ENCODE measurements around the gene HMGCS2.

Gene HMGCS2

DNA sequence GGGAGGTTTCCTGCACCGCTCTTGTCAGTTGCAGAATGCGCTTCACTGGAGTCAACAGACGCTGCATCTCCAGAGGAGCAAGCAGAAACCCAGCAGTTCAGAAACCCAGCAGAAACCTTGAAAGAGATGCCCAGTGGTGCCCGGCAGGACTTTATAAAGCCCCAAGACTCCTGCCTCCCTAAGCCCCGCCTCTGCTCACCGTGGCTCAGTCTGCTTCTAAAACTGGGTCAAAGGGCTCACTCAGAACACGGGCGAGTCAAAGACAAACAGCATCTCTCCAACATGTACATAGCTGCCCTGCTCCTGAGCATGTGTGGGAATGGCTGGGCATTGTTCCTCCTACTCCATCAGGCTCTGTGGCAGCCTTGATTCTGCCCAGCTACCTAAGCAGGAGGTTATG is at the start of gene HMGCS2:
TSS of gene HMGCS2 (minus strand) at position 128 of the 400 bp plus-strand sequence. CDS start at position 67, 61 bp downstream.
- no peak for DNase-seq

DNA sequence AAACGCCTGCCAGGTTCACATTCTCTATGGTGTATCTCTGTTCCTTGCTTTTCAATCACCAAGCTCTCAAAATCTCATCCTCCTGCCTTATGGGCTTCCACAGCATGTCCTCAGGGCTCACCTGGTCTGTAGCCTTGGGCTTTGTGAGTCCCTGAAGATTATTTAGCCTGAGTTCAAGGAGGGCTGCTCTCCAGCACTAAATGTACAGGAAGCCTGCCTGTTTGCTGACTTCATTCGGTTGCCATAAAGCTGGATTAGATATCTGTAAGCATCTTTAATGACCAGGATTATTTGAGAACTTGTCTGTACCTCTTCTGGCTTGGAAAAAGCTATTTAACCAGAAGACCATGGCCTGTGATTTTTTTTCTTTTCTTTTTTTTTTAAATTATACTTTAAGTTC is 49.5 kb upstream of the HMGCS2 start:
- no peak for DNase-seq

DNA sequence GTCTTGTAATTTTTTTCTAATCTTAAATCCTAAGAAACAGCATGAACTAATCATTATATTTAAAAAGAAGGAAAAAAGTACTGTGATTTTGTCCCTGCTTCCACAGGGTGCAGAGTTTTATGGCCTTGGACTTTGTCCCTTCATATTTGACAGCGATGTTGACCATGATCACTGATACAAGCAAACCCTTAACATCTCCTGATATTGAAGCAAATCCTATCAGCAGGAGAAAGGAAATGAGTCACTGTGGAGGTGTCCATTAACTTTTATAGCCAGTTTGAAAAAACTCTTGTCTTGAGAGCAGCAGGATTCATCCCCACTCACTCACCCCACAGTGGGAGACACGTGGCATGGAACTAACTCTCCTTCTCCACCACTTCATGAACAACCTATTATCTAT is 47.7 kb upstream of the HMGCS2 start:
- DNase-seq = peak; percentile 26

DNA sequence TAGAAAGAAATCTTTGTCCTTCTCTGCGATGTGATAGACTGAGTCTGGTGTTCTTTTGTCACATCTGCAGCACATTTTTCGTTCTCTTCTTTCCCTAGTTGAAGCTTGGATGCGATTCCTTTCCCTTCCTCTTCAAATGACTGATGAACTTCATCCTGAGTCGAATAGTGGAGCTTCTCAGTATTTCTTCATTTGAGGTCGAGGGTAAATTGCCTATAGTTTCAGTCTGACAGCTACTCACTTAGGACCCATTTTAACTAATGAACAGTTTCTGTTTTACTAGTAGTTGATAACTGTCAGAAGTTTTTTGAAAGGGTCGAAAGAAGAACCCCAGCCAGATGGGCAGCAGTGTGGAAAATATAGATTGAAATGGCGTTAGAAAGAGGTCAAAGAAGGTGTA is 47.2 kb upstream of the HMGCS2 start:
- no peak for DNase-seq

DNA sequence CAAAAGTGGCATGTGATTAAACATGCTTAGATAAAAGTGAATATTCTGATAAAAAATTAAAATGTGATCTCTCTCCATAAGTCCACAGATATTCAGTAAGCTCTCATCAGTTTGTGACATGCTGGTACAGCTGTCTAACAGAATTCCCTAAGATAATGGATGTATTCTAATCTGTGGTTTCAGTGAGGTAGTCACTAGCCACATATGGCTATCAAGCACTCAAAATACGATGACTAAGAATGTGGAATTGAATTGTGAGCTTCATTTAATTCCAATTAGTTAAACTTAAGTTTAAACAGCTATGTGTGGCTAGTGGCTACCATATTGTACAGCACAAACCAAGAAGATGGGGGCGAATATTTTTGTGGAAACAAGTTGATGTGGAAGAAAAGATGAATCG is 46.7 kb upstream of the HMGCS2 start:
- peak; percentile 74 for DNase-seq

DNA sequence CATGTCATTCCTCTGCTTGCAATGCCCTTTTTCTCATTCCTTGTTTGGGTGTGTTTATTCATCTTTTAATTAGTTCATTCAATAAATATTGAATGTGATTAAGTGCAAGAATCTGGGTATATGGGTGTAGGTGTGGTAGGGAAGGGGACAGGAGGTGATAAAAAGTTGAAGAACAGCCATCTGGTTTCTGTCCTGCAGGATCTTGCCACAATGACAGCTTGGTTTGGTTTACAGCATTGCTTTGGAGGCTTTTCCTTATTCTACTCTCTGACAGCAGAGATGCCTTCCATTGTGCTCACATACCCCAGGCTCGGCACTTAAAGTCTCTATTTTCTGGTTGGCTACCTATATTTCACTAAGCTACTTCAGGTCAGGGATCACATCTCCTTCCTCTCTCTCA is 45.6 kb upstream of the HMGCS2 start:
- no peak for DNase-seq

DNA sequence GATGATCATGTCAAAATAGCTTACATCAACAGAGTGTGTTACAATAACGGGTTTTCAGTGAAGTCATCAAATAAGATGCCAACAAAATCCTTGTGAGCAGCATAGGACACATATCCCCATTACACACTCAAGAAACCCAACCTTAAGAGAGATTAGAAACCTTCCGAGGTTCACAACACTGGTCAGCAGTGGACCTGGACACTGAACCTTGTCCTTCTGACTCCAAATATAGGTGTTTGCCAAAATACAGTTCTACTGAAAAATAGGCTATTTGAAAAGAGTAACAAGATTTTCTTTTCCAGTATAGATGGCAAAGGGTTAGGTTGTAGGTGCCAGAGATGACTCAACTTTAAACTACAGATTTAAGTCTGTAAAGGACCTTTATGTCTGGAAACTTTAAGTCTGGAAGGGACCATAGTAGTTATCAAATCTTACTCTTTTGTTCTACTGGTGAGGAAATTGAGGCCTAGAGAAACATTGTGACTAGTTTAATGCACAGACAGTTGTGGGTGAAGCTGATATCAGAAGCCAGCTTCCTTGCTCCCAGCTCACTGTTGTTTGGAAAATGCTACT is 43.4 kb upstream of the HMGCS2 start:
- DNase-seq = no peak

DNA sequence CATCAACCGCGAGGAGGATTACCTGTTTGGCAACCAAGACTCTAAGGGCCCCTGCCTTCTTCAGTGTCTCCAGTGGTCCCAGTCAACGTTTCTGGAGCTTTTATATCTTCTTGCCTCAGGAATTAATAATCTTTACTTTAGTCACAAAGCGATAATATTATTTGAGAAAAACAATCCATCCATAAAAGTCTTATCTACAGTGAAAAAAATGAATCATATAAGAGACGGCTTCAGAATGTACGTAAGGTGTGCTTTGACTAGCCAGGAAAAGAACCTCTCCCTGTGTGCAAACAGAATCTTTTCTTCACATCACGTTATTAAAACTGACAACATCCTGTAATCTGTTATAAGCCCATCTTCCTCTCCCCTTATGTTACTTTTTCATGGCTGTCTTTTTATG is 42.7 kb upstream of the HMGCS2 start, which contains the start of gene REG4:
TSS of gene REG4 (minus strand) at position 74 of the 400 bp plus-strand sequence. CDS start 2,691 bp downstream, outside the sequence.
- no peak for DNase-seq

DNA sequence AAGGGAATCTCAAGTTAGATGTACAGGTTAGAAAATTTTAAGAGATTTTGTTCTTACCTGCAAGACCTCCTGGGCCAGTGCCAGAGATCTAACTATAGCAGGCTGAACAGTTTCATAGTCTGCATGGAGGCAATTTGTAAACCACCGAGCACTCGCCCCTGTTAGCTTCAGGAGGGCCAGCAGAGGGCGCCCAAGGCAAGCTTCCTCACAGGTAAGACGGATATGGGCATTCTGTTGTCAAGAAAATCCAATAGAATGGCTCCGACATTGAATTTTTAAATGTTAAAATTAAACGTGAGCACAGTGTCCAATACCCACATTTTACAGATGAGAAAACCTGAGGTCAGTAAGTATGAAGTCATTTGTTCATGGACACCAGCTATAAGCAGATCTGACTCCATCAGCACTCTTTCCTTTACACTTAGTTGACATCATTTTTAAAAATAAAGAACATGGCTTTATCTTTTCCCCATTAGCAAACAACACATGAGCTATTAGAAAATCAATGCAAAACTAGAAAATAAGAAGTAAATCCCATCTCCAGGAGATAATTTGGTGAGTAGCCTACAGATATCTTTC is 40.4 kb upstream of the HMGCS2 start:
- DNase-seq = peak; percentile 55

DNA sequence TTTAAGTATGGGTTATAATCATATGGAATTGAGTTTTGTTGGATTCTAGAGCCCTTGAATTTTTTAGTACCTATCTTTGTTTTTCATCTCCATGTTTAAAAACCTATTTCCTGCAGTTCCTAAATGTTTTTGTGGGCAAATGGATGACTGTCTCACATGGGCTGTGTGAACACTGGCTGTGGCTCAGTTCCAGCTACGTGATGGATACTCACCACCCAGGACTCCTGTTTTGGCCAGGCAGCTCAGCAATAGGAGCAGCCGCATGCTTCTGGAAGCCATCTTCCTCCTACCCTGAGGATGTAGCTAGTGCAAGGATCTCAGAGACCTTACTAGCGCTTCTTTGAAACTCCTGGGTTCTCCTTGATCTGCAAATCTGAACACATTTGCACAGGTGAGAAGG is 39.8 kb upstream of the HMGCS2 start:
- DNase-seq = peak; percentile 38

DNA sequence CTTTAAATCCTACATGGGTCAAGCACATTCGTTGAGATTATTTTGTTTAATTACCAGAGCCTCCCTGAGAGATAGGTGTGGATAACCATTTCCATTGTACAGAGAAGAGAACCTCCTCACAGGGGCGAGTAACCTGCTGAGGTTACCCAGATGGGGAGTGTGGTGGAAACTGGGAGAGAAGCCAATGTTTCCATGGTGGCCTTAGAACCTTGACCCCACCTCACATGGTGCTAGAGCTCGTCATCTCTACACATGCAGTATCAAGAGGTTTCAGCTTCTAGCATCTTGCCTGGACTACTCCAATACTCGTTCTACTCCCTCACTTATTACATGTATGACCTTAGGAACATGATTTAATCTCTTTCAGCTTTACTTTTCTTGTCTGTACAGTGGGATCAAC is 37.8 kb upstream of the HMGCS2 start:
- DNase-seq = no peak

DNA sequence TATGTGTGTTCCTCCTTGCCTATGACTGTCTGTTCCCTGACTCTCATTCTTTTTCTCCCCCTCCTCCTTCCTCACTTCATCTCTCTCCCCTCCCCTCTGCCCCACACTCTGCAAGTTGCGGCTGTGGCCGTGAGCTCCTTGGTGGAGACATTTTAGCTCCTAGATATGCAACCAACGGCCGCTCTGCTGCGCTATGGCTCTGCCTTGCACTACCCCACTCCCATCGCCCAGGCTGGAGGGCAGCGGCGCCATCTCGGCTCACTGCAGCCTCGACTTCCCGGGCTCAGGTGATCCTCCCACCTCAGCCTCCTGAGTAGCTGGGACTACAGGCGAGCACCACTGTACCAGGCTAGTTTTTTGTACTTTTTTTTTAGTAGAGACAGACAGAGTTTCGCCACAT is 37.0 kb upstream of the HMGCS2 start:
- DNase-seq = no peak

DNA sequence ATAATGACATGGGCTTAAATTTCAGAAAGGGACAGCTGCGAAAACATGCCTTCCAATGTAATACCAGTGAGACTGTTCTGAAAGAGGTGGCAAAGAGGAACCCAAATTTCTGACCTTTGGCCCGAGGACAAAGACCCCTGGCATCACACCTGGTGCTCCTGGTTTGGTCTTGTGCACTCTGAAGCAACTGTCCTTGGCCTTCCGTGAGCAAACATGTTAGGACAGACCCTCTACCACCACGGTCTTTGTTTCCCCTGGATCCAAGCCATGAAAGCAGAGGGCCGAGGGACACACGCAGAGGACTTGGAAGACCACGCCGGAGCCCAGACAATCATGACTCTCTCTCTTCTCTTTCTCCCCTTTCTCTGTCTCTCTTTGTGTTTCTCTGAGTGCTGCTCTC is 36.5 kb upstream of the HMGCS2 start:
- no peak for DNase-seq

DNA sequence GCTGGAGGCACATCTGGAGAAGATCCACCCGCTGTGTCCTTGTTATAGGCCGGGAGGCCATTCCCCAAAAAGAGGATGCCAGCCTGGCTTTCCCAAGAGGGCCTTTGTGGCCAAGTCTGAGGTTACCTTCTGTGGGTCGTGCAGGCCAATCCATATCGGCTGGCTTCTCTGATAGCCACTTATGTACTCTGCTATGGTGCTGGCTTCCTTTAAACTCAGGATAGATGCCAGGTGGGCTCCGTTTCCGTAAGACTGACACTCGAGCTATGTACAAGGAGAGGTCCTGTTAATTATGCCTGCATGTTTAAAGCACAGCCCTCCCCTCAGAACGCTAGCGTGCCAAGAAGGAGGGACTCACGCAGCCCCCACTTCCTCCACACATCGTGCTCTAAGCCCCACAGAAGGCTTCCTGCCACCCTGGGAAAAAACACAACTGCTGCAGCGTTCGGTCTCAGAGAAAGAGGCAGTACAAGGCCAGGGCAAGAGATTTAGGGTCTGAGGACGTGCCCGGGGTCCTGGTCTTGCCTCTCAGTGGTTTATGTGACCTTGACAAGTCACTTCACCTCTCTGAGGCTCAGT is 31.0 kb upstream of the HMGCS2 start:
- no peak for DNase-seq

DNA sequence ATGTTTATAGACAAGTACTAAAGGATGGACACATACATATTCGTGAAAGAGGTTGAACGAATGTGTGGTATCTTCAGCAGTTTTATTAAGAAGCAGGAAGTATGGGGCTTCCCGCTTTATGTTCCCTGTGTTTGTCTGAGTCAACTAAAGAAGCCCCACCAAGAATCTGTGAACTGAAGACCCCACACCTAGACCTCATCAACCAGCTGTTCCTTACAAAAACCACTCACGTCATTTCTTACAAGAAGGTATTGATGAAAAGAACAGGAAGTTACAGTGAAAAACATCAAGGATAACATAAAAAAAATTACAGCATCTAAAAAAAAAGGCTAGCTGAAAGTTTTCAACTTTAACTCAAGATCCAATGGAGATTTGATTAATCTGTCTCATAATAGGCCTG is 30.3 kb upstream of the HMGCS2 start:
- DNase-seq = no peak

DNA sequence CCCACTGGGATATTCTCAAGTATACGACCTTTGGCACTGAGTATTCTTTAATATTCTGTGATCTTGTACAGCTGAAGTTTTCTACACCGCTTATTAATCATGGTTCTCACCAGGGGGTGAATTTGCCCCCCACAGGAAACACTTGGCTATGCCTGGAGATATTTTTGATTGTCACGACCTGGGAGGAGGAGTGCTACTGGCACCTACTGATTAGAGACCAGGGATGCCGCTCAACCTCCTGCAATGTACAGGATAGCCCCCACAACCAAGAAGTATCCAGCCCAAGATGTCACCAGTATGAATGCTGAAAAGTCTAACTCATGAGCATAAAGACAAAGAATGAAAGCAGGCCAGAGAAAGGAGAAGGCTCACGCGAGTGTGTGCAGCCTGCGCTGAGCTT is 28.9 kb upstream of the HMGCS2 start:
- DNase-seq = no peak

DNA sequence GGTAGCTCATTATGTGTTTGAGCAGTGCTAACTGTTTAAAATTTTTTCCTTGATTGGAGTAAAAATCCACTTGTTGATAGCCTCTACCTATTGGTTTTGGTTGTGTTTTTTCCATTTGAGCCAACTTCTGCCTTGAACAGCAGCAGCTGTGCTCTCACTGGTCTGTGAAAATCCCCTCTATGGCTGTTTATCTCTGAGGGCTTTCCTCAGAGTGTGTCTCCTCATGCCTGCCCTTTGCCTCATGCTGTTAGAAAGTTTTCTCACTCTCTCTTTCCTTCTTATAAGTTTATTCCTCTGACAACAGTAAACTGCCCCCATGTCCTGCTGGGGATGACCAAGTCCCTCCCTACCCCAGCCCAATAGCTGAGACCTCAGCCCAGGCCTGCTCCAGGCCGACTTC is 28.5 kb upstream of the HMGCS2 start:
- no peak for DNase-seq

DNA sequence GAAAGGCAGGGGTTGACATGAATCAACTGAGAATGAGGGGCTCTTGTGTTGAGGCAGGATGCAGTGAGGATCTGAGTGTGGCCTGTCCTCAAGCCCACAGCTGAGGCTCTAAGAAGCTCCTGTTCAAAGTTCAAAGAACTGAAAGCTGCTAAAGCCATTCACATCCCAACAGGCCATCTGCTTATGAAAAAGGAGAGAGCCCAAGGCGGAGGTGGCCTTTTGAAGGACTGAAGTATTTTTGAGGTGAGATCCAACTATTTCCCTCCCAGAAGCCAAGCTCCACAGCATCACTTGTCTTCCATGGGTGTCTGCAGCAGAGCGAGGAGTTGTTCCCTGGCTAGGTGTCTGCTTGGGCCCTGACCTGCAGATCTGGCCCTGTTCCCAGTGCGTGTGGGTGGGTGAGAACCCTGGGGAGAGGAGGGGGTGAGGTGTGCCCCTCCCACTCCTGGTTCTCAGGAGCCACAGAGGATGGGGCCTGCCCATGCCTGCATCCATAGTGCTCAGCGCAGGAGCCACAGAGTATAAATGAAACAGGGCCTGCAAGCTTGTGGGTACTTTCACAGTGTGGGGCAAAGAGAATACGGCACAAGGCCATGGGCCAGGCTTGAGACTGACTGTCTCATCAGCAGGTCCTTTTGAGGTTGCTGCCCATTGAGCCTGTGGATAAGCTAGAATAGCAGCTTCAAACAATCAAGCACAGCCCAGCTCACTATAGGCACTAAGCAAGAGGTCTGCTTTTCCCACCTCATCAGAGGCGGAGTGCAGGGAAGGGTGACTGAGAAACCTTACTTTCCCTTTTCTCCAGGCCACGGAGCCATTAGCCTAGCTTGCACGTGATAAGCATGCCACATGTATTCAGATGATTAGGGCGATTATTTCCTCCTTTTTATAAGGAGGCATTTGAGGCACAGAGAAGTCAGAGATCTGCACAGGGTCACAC is 26.8 kb upstream of the HMGCS2 start:
- no peak for DNase-seq

DNA sequence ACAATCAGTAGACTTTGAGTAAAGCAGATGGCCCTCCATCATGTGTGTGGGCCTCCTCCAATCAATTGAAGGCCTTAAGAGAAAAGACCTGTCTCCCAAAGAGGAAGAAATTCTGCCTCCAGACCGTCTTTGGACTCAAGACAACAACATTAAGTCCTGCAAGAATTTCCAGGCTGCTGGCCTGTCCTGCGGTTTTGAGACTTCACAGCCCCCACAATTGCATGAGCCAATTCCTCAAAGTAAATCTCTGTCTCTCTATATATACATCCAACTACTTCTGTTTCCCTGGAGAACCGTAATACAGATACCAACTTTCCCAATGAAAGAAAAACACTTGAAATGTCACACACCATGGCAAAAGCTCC is 26.2 kb upstream of the HMGCS2 start:
- DNase-seq = peak; percentile 39

DNA sequence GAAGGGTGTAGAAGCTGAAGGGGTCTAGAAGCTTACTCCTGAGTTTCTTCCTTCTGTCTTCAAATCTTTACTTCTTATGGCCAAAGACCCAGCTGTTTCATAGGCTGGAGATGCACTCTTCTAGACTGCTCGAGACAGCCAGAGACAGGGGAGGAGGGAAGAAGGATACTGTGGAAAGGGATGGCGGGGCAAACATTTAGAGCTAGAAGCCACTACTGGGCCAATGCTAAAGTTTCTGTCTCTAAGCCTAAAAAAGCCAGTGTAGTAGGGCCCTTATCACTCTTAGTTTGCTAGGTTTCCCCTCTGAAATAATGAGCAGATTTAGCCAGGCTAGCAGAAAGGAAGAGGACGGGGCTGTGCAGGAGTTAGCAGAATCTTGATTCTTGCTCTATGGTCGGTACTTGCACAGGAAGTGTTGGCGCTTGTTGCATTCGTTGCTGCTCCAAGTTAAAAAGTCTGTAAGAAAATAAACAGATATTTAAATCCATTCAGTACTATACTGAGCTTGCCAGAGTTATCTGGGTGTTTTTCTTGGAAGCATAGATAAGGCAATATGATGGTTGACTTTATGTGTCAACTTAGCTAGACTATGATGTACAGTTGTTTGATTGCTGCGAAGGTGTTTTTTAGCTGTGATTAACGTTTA is 25.6 kb upstream of the HMGCS2 start:
- no peak for DNase-seq

DNA sequence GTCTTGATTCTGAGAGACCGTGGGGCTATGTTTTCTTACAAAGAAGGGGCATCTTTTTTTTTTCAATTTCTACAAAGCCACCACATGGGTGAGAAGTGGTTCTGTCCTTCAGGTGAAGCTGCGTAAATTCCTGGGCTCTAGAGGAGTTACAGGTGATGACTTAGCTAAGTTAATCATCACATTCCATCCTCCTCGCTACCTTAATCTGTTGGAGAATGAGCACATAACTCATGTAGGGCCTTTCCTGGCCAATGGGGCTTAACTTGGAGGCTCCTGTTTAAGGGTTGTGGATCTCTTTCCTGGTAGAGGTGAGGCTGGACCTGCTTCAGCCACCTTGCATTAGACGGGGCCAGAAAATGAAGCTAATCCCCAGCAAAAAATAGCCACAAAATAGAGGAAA is 22.7 kb upstream of the HMGCS2 start:
- DNase-seq = no peak

DNA sequence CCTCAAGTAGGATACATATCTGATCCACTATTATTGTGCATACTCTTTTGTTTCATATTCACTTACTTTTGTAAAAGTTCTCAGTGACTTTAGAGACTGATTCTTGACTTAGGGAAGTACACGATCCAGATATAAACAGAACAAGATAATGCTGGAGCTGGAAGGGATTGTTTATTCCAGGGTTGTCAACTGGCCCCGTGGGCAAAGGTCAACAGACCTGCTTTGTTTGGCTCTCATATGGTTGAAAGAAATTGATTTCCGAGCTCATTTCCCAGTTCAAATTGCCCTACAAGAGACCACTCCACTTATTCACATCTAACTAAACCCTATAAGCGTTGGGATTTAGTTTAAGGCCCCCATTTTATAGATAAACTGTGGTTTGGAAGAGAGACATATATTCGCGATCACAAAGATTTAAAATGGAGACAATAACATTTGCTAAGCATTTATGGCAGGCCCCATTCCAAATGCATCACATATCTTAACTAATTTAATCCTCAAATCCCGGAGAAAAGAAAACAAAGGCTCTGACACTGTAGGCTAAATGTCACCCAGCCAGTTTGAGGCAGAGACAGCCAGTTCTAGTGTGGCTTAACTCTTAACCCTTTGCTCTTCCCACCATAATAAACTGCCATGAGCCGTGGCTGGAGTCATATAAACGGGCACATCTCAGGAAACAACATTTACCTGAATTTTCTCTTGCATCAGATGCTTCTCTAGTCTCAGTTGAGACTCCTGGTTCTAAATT is 21.9 kb upstream of the HMGCS2 start:
- no peak for DNase-seq

DNA sequence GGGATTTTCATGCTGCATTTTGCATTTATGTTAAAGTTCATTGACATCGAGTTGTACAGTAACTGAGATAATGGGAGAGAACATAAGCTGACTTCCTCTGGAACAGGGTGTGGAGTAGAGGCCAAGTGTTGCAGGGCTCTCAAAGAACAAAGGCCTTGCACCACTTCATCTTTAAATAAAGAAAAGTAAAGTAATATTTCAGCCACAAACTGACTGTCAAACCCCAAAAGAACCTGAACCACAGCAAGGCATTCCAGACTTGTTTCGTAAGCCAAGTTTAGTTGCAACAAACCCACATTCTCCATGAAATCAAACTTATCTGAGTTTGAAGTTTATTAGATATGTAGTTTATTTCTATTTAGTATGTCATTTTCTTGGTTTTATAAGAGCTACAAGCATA is 19.1 kb upstream of the HMGCS2 start:
- peak; percentile 48 for DNase-seq
